Left ventricle myocardium inferior (tissue), 1 donor: ENCODE measurements around the gene ADAMTS14. TPM values are rescaled to one million over a fixed set of nuclear protein-coding genes. Genes with fewer than 3 reads are reported as not detected.

ENCODE experiments used
- DNase-seq: peaks from one replicate; pipeline ENCODE4 v3.0.0-alpha.2; 2020
- H3K27ac ChIP-seq: fragments of 200-600 bp; replicated peaks from 2 replicates; pipeline ENCODE4 v1.8.0; 2021
- H3K27me3 ChIP-seq: fragments of 200-600 bp; 2 replicates; pipeline ENCODE4 v1.8.0; 2021; ENCODE audit warnings: low read depth
- H3K36me3 ChIP-seq: fragments of 200-600 bp; 2 replicates; pipeline ENCODE4 v1.8.0; 2021
- H3K4me1 ChIP-seq: fragments of 200-600 bp; 2 replicates; pipeline ENCODE4 v1.8.0; 2021
- H3K4me3 ChIP-seq: fragments of 200-600 bp; 2 replicates; pipeline ENCODE4 v1.8.0; 2021; ENCODE audit warnings: mild to moderate bottlenecking, moderate library complexity
- H3K9me3 ChIP-seq: fragments of 200-600 bp; replicated peaks from 2 replicates; pipeline ENCODE4 v1.8.0; 2021
- intact Hi-C: fragments of 100-400 bp; cut with micrococcal nuclease; formaldehyde crosslinking; loops from one replicate; pipeline ENCODE4 v1.11.0; 2022
- total RNA-seq: library from RNA; stranded (reverse); fragmentation: NEBNext Ultra II Directional; extraction: Animal tissue kit (Norgen Biotek cat#: 25700); gene quantifications from one replicate; pipeline ENCODE4 v1.2.1, GENCODE V29; 2021
- TF ChIP-seq, protein P1 (sequence below): fragments of 200-600 bp; IDR thresholded peaks from 2 replicates; pipeline ENCODE4 v1.8.0; 2021; ENCODE audit warnings: antibody characterized with exemption, mild to moderate bottlenecking, borderline replicate concordance
- donor health status: DM: no; HTN: yes; CAD: no; lungs with severe emphysema.

Gene ADAMTS14
- total RNA-seq, 1 donor from 2014 or later: 0.47 TPM

DNA sequence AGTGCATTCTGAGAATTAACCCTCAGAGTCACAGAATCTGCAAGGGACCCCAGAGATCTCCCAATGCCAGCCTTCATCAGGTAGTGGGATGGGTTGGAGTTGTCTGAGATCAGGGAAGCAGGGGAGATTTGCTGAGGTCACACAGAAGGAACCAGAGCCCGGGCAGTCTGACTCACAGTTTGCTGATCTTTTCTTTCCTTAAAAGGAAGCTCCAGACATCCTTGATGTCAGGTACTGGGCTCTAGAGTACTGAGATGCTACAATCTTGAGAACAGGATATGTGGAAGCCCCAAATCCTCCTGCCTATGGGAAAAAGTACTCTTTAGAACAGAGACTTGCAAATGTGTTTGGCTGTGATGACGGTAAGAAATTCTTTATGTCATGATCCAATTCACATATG is 112.2 kb downstream of the ADAMTS14 start:
- Histone ChIP-seq H3K27me3 (peaks cover 14% of the 10 kb centered on the region), H3K4me1 (peaks cover 6% of the 10 kb centered on the region), H3K4me3 (no peak overlapping the region), H3K36me3 (no peaks in the 10 kb centered on the region), H3K9me3 (peaks cover 15% of the 10 kb centered on the region), H3K27ac (no peak overlapping the region)
- intact Hi-C loops: no loop called here
- DNase-seq: no peak
- TF ChIP-seq, protein P1, sequence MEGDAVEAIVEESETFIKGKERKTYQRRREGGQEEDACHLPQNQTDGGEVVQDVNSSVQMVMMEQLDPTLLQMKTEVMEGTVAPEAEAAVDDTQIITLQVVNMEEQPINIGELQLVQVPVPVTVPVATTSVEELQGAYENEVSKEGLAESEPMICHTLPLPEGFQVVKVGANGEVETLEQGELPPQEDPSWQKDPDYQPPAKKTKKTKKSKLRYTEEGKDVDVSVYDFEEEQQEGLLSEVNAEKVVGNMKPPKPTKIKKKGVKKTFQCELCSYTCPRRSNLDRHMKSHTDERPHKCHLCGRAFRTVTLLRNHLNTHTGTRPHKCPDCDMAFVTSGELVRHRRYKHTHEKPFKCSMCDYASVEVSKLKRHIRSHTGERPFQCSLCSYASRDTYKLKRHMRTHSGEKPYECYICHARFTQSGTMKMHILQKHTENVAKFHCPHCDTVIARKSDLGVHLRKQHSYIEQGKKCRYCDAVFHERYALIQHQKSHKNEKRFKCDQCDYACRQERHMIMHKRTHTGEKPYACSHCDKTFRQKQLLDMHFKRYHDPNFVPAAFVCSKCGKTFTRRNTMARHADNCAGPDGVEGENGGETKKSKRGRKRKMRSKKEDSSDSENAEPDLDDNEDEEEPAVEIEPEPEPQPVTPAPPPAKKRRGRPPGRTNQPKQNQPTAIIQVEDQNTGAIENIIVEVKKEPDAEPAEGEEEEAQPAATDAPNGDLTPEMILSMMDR: no peak

DNA sequence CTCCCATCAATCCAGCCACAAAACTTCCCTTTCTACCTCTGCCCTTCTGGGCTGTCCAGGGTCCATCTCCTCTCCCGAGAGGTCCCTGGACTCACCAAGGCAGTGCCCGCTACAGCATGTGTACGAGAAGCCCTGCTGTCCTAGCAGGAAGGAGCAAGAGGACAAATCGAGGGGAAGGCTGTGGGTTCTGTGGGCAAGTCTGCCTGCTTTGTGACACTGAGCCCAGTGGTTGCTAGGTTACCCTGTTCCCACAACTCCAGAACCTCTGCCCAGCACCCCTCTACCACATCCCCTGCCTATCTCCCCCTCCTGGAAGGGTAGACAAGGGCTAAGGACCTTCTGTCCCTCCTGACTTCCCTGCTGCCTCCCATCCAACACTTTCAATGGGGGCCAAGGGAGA is 112.9 kb downstream of the ADAMTS14 start, which contains the start of gene TBATA:
TSS of gene TBATA (minus strand) at position 188 of the 400 bp plus-strand sequence. CDS start 1,998 bp downstream, outside the sequence.
- Histone ChIP-seq H3K4me3 (no peak within 1 kb of the TSS), H3K27ac (no peak within 1 kb of the TSS), H3K36me3 (no peaks in the 10 kb centered on the region), H3K27me3 (peaks cover 14% of the 10 kb centered on the region), H3K4me1 (peaks cover 6% of the 10 kb centered on the region), H3K9me3 (peaks cover 15% of the 10 kb centered on the region)
- DNase-seq: no peak
- TF ChIP-seq, protein P1: no peak
- intact Hi-C loops: no loop called here

- TF ChIP-seq, protein P1: no peak
- H3K4me3 ChIP-seq: no peak overlapping the region
- no peak for DNase-seq
- peaks cover 15% of the 10 kb centered on the region for H3K9me3 ChIP-seq
- intact Hi-C loops: no loop called here
- H3K27me3 ChIP-seq: peaks cover 14% of the 10 kb centered on the region
- no peak overlapping the region for H3K27ac ChIP-seq
- H3K4me1 ChIP-seq: peaks cover 6% of the 10 kb centered on the region
- H3K36me3 ChIP-seq: no peaks in the 10 kb centered on the region
Observed at GRCh38 chr10:70786799-70787415, 114.6 kb downstream of the ADAMTS14 start.

DNA sequence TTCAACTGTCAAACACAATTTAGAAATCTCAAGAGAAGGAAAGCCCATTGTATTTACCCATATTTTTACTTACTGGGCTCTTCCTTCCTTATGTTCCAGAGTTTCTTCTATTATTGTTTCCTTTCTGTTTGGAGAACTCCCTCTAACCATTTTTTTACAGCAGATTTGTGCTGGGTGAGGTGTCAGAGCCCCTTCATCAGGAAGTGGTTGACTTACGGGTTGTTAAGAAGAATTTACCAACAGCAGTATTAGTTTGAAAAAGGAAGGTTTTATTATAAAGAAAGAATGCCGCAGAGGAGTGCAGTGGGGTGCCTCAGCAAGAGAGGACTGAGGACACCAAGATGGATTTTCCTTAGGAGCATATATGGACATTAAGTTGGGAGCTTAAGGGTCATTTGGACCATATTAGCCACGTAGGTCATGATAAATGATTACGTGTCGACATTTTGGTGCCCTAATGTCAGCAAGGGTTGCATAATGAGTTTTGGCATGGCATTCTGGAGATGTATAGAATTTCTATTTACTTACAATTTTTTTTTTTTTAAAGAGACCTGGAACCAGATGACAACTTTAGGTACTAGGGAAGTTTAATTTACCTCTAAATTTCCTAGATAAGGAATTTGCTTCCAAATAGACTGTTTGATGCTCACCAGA is 119.2 kb downstream of the ADAMTS14 start:
- Histone ChIP-seq H3K4me3 (no peak overlapping the region), H3K36me3 (no peaks in the 10 kb centered on the region), H3K27me3 (no peaks in the 10 kb centered on the region), H3K27ac (no peak overlapping the region), H3K4me1 (no peaks in the 10 kb centered on the region), H3K9me3 (peaks cover 15% of the 10 kb centered on the region)
- no peak for DNase-seq
- TF ChIP-seq, protein P1: no peak
- intact Hi-C loops: no loop called here

- Histone ChIP-seq H3K4me3 (no peak overlapping the region), H3K27ac (no peak overlapping the region), H3K4me1 (no peaks in the 10 kb centered on the region), H3K9me3 (no peaks in the 10 kb centered on the region), H3K27me3 (peaks cover 17% of the 10 kb centered on the region), H3K36me3 (no peaks in the 10 kb centered on the region)
- DNase-seq: no peak
- intact Hi-C loops: no loop called here
- TF ChIP-seq, protein P1: no peak
Observed at GRCh38 chr10:70795613-70796012, 123.3 kb downstream of the ADAMTS14 start.
